ENCODE data around the gene MEIOSIN. TPM values are rescaled to one million over a fixed set of nuclear protein-coding genes. Genes with fewer than 3 reads are reported as not detected.

MEIOSIN gene
- total RNA-seq, 1 experiment from 2014 or later = not detected

- Mint-ChIP-seq H3K36me3 (ENCODE audit: insufficient read depth, unreplicated experiment) (peaks cover 42% of the 10 kb centered on the region), H3K4me3 (ENCODE audit: unreplicated experiment) (peak overlapping the region; percentile 84), H3K4me1 (ENCODE audit: insufficient read depth, unreplicated experiment) (peaks cover 12% of the 10 kb centered on the region), H3K27me3 (ENCODE audit: insufficient read depth, unreplicated experiment) (no peaks in the 10 kb centered on the region), H3K9me3 (ENCODE audit: unreplicated experiment) (no peaks in the 10 kb centered on the region), H3K27ac (ENCODE audit: low read depth, unreplicated experiment) (peak overlapping the region; percentile 82)
- intact Hi-C loops (cut with micrococcal nuclease) = loop anchor here (1.0 to 2.0 kb wide), 3 partner anchors 9 to 112 kb away; no protein-coding TSS in a partner anchor
- BruUV-seq (replicated peaks) = no TSS peak
- DNase-seq (ENCODE audit: unreplicated experiment) = peak; percentile 99
- CTCF ChIA-PET = interaction anchor here (0.5 to 2.3 kb wide), 14 partner anchors 12 to 871 kb away, joined by 3 to 20 read pairs (median 4); partner anchors contain the start of genes DMPK, DMWD and FBXO46
- TF ChIP-seq CTCF (IDR thresholded peaks at IDR 0.05; ENCODE audit: unreplicated experiment) = peak; percentile 86
- POLR2A ChIA-PET = interaction anchor here (0.5 to 5.9 kb wide), 30 partner anchors 11 to 942 kb away, joined by 3 to 152 read pairs (median 5); partner anchors contain the start of genes CCDC61, DMPK, DMWD and FBXO46
Observed at GRCh38 chr19:45770192-45771101, 37.2 kb downstream of the MEIOSIN start.

- Mint-ChIP-seq H3K4me3 (ENCODE audit: unreplicated experiment) (peak overlapping the region; percentile 84), H3K4me1 (ENCODE audit: insufficient read depth, unreplicated experiment) (peaks cover 12% of the 10 kb centered on the region), H3K27ac (ENCODE audit: low read depth, unreplicated experiment) (peak overlapping the region; percentile 82), H3K36me3 (ENCODE audit: insufficient read depth, unreplicated experiment) (peaks cover 36% of the 10 kb centered on the region), H3K9me3 (ENCODE audit: unreplicated experiment) (no peaks in the 10 kb centered on the region), H3K27me3 (ENCODE audit: insufficient read depth, unreplicated experiment) (no peaks in the 10 kb centered on the region)
- TF ChIP-seq CTCF (IDR thresholded peaks at IDR 0.05; ENCODE audit: unreplicated experiment) = no peak
- DNase-seq (ENCODE audit: unreplicated experiment) = no peak
- intact Hi-C loops (cut with micrococcal nuclease) = loop anchor here (2.0 kb wide), 1 partner anchor 111 kb away; no protein-coding TSS in a partner anchor
- POLR2A ChIA-PET = interaction anchor here (0.6 to 5.9 kb wide), 10 partner anchors 10 to 79 kb away, joined by 3 to 152 read pairs (median 36); partner anchors contain the start of genes DMPK, DMWD, QPCTL and SNRPD2
- no TSS peak for BruUV-seq (replicated peaks)
- CTCF ChIA-PET = interaction anchor here (0.6 to 0.9 kb wide), 3 partner anchors 31 to 84 kb away, joined by 3 to 4 read pairs (median 3); no protein-coding TSS in a partner anchor
Observed at GRCh38 chr19:45771311-45771933, 38.2 kb downstream of the MEIOSIN start.

GRCh38 chr19:45772130-45772840 lies 39.0 kb downstream of the MEIOSIN start:
- peaks cover 12% of the 10 kb centered on the region for H3K4me1 Mint-ChIP-seq (ENCODE audit: insufficient read depth, unreplicated experiment)
- CTCF ChIA-PET = interaction anchor here (0.6 to 1.5 kb wide), 5 partner anchors 16 to 83 kb away, joined by 3 to 4 read pairs (median 3); no protein-coding TSS in a partner anchor
- H3K36me3 Mint-ChIP-seq (ENCODE audit: insufficient read depth, unreplicated experiment) = peaks cover 43% of the 10 kb centered on the region
- intact Hi-C loops (cut with micrococcal nuclease) = no loop called here
- H3K9me3 Mint-ChIP-seq (ENCODE audit: unreplicated experiment) = no peaks in the 10 kb centered on the region
- H3K4me3 Mint-ChIP-seq (ENCODE audit: unreplicated experiment) = no peak overlapping the region
- no peak overlapping the region for H3K27ac Mint-ChIP-seq (ENCODE audit: low read depth, unreplicated experiment)
- BruUV-seq (replicated peaks) = no TSS peak
- no peak for TF ChIP-seq CTCF (IDR thresholded peaks at IDR 0.05; ENCODE audit: unreplicated experiment)
- DNase-seq (ENCODE audit: unreplicated experiment) = no peak
- POLR2A ChIA-PET = interaction anchor here (0.6 to 5.2 kb wide), 3 partner anchors 10 to 52 kb away, joined by 4 to 41 read pairs (median 15); partner anchors contain the start of gene DMPK
- no peaks in the 10 kb centered on the region for H3K27me3 Mint-ChIP-seq (ENCODE audit: insufficient read depth, unreplicated experiment)
